Measurements from ENCODE around the gene OTOP2. TPM values are rescaled to one million over a fixed set of nuclear protein-coding genes. Genes with fewer than 3 reads are reported as not detected.

The OTOP2 gene
- total and polyA plus RNA-seq, 9 of the 15 experiments (the other 6 are each of a cell fraction or from before 2014, with no cell fraction given) = 0.04 to 0.36 (median 0.14) TPM; not detected in 1

GRCh38 chr17:74968361-74968780, 44.3 kb downstream of the OTOP2 start:
- CTCF ChIA-PET (ENCODE audit: low intra/inter-chr PET ratio) = no interaction called here

More at GRCh38 chr17:74968361-74968780, 44.3 kb downstream of the OTOP2 start:
- H3K27me3 ChIP-seq (ENCODE audit: control insufficient read depth in 2 of 2, insufficient read depth in 2 of 2, low read length in 2 of 2) = 0 out of 5 replicates have a peak, but pooled peaks cover 0 to 4% of the 10 kb centered on the region in 2 experiments
- no peaks in the 10 kb centered on the region for H3K9me1 ChIP-seq (ENCODE audit: control insufficient read depth, insufficient read depth, low read length)
- intact Hi-C loops (cut with micrococcal nuclease) = no loop called here
- no peak overlapping the region for H3K4me2 ChIP-seq (ENCODE audit: insufficient read depth, low read length)
- DNase-seq (ENCODE audit: extremely low read depth in 1 of 4, low spot score in 3 of 4) (no peak), ATAC-seq (no peak), FAIRE-seq (no peak)
- no peak overlapping the region for H2AFZ ChIP-seq (ENCODE audit: low read depth, low read length)
- TF ChIP-seq ZNF512 (tag; IDR thresholded peaks at IDR 0.05) (no peak), NEUROD1 (IDR thresholded peaks at IDR 0.05; ENCODE audit: borderline replicate concordance, low read depth, low read length, partially characterized antibody) (no peak), SMAD4 (CRISPR knock-in tag; conservative IDR thresholded peaks at IDR 0.05) (no peak), ARID4B (CRISPR knock-in tag; IDR thresholded peaks at IDR 0.05) (no peak), GMEB1 (CRISPR knock-in tag; IDR thresholded peaks at IDR 0.05) (no peak), KLF10 (CRISPR knock-in tag; IDR thresholded peaks at IDR 0.05) (no peak), ETV1 (tag; conservative IDR thresholded peaks at IDR 0.05; ENCODE audit: low read depth) (no peak), TCF3 (CRISPR knock-in tag; IDR thresholded peaks at IDR 0.05) (no peak), ZNF395 (CRISPR knock-in tag; IDR thresholded peaks at IDR 0.05) (no peak)
- H4K20me1 ChIP-seq (replicated peaks; ENCODE audit: control insufficient read depth, insufficient read depth, low read length) = 0 out of 2 replicates have a peak, but pooled peaks cover 4% of the 10 kb centered on the region
- 67% methylated on average over 5 of the region's 5 CpGs for WGBS (ENCODE audit: insufficient coverage, low coverage, missing lambda C conversion rate)
- H3K36me3 ChIP-seq (ENCODE audit: control insufficient read depth, insufficient read depth, low read length) = no peaks in the 10 kb centered on the region
- in situ Hi-C loops (cut with MboI) = no loop called here
- H3K27ac ChIP-seq (ENCODE audit: extremely low read depth, low read depth, low read length) = no peak overlapping the region
- POLR2A ChIA-PET = no interaction called here
- peaks cover 3 to 28% of the 10 kb centered on the region in 2 experiments; a peak in 3 of 5 replicates for H3K4me1 ChIP-seq (replicated peaks in 1 of 2; ENCODE audit: control insufficient read depth in 2 of 2, insufficient read depth in 2 of 2, low read length in 2 of 2)
- no peak overlapping the region for H3K4me3 ChIP-seq
- H3K79me2 ChIP-seq (ENCODE audit: control insufficient read depth, insufficient read depth, low read length) = no peaks in the 10 kb centered on the region
- no peaks in the 10 kb centered on the region for H3K9me3 ChIP-seq (replicated peaks; ENCODE audit: control insufficient read depth, insufficient read depth, low read depth, low read length)
- BruUV-seq (replicated peaks) = no TSS peak
- H3K9ac ChIP-seq (ENCODE audit: insufficient read depth in 1 of 2, low read depth in 2 of 2, low read length in 2 of 2) = peak overlapping the region in 1 of 2 experiments; percentile 60; a peak in 1 of 4 replicates
